ENCODE measurements around the gene ULK4. TPM values are rescaled to one million over a fixed set of nuclear protein-coding genes. Genes with fewer than 3 reads are reported as not detected.
A peak's percentile ranks its signal among the peaks of the same experiment; 100 is the strongest.

Gene ULK4
- polyA plus RNA-seq, 10 donors = 1.2 to 3.7 (median 2.1) TPM

DNA sequence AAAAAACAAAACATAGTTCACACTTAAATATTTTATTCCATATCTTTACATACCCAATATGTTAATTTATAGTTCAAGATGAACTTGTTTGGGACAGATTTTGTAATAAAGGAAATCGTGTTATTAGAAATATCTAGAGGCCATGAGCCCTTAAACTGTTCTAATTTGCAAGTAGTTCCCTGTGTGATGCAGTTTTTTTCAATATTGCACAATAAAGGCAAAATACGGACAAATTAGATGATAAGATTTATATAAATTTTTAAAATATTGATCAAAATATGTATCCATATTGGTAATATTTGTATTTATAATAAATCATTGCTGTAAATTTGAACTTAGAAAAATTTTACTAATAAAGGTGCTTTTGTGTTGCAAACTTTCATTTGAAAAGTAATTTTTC is 738.8 kb downstream of the ULK4 start:
- DNase-seq = no peak

GRCh38 chr3:41222501-41222900 is 739.4 kb downstream of the ULK4 start:
- no peak for DNase-seq

GRCh38 chr3:41222012-41222411 is 739.9 kb downstream of the ULK4 start:
- no peak for DNase-seq

DNA sequence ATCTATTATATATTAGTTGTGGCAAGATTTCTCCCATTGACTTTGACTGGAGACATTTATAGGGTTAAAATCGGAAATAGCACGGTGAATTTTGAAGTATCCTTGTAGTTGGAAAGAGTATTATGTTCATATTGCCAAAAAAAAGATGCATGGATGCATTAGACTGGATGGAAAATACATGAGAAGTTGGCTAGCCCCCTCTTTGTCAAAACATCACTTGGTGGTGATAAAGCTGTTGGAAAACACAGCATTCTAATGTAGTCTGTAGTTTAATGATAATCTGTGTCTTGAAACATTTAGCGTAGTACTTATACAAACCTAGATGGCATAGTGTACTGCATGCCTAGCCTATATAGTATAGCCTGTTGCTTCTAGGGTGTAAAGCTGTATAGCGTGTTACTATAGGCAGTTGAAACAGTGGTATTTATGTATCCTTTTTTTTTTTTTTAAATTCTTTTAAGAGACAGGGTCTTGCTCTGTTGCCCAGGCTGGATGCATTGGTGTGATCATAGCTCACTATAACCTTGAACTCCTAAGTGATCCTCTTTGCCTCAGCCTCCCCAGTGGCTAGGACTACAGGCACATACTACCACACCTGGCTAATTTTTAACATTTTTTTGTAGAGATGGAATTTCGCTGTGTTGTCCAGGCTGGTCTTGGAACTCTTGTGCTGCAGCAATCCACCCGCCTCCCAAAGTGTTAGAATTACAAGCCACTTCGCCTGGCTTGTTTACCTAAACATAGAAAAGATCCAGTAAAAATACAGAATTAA is 740.8 kb downstream of the ULK4 start:
- no peak for DNase-seq

DNA sequence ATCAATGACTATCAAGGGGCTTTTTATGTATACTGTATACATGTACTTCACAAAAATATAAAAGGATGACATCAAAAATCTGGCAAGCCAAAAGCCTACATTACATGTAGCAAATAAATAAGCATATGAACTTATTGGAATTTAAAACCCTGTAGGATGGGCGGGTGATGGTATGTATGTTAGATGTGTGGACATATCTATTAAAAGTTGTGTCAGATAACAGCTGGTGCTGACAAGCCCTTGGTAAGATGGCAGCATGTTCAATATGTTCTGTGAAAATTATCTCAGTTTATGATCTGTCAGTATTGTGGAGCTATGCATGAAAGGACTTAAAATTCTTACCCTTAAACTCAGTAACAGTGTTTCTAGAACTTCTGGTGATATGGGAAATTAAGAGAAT is 742.5 kb downstream of the ULK4 start:
- no peak for DNase-seq

GRCh38 chr3:41216993-41217392 is 744.9 kb downstream of the ULK4 start:
- no peak for DNase-seq

DNA sequence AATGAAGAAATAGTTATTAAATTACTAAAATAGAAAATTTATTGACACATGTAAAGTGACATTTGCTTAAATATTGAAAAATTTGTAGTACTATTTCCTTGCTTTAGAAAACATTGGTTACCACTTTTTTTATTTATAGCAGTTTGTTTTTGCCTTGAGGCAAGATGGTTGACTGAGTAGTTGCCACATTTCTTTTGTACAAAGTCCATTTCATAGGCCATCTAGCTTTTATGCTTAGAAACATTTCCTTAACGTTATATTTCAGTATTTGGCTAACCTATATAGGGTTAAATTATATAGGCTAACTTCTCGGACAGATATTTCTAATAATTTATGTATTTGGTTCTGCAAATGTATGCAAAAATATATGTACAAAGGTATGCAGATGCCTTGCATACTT is 745.5 kb downstream of the ULK4 start:
- no peak for DNase-seq

DNA sequence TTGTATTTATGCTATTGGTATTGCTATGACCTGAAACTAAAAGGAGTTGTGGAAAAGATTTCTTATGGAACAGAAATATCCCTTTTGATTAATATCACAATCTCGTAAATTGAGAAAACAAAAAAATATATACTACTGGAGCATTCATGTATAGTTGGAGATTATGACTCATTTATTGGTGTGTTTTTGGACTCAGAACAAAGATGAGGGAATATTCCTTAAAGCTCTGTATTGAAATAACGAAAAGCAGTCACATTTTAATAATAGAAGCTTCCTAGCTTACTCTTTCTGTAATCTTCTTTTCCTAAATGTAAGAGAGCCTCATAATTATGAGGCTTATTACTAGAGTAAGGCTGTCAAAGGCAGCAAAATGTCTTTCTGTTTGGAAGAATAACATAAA is 748.3 kb downstream of the ULK4 start:
- DNase-seq = no peak

- DNase-seq = no peak
These were observed 749.8 kb downstream of the ULK4 start for GRCh38 chr3:41212088-41212487.

GRCh38 chr3:41210966-41211365 is 750.9 kb downstream of the ULK4 start:
- no peak for DNase-seq

GRCh38 chr3:41209646-41210045 is 752.3 kb downstream of the ULK4 start:
- no peak for DNase-seq

DNA sequence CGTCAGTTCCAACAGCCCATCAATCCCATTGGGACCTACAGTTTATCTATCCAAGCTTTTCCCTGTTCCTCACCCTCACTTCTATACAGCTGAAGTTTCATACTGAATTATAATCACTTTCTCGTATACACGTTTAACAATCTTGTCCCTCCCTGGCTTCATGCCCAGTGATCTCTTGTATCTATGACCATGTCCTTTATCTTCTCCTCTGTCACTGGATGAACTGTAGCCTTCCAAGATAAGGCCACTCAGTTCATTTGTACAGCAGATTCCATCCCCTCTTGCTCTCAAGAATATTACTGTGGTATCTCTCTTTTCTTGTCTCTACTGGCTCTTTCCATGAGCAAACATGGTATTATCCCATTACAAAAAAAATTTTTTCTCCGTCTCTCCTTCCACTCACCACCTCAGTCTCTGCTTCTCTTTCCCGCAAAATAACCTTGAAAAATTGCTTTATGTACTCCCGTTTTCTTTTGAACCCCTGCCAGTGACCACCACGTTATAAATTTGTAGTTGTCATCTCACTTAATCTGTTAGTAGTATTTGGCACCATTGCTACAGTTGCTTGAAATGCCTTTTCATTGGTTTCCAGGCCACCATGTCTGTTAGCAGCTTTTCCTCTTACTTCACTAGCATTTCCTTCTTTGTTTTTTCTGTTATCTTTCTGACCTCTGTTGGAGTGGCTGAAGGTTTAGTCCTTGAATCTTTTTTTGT is 753.2 kb downstream of the ULK4 start:
- DNase-seq = no peak

GRCh38 chr3:41207355-41207754 is 754.5 kb downstream of the ULK4 start:
- DNase-seq = no peak

GRCh38 chr3:41205591-41205990 is 756.3 kb downstream of the ULK4 start:
- no peak for DNase-seq

DNA sequence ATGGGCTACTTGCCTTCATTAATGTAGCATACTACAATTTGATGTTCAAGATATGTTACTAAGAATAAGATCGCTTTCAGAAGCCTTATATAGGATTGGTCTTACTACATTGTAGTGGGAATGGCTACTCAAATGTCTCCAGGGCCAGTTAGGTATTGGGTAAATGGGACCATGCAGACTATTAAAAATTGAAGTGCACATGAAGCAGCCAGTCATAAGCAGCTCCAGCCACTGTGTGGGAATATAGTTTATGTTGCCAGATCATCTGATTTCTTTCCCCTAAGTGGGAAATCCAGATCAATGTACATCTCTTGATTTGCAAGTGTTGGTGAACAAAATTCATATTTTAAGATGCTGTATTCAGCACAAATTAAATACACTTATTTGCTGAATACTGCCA is 757.5 kb downstream of the ULK4 start:
- no peak for DNase-seq

GRCh38 chr3:41202834-41203345 is 759.0 kb downstream of the ULK4 start:
- peak in 1 of 3 donors; percentile 64 for DNase-seq

DNA sequence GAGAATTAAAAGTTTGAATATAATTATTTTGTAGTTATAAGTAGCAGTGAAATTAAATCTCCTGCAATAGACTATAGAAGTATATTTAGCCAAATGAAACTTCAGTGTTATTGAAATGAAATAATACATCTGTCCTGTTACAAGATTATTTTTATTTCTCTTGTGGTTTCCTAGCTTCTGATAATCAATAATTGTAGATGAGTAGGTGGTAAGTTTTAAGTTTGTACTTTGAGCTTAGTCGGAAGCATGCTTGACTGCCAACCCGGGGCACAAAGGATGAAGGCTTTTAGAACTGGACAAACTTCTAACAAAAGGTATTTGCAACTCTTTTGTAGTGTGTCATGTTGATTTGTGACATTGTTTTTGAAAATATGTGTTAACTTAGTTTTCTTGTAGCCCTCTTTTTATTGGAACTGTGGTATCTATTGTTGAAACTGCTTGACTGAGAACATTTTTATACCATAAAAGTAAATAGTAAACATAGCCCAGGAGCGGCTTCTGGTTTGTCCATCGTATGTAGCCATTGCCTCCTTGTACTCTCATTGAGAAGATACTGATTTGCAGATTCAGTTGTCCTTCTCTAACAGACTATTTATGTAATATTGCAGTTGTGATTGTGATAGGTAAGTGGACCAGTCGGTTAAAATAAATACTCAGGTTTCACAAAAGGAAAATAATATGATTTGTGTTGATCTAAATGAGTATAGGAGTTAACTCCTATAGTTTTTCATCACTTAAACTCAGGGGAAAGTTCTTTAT is 759.6 kb downstream of the ULK4 start:
- no peak for DNase-seq

DNA sequence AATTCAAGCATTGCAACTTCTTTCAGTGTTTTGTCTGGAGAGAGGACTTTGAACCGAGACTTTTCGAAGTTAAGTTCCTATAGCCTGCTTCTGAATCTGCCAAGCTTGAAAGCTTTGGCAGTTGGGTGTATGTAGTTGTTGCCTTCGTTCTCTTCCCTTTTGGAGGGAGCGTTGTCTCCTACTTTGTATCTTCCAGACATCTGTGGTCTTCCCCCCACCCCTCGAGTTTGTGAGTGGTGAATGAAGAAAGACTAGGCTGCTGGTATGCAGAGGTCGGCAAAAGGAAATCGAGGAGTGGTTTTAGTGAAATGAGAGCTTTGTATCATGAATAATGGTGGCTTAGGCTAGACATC is 761.3 kb downstream of the ULK4 start:
- DNase-seq = peak; percentile 46 to 74 (median 51)

DNA sequence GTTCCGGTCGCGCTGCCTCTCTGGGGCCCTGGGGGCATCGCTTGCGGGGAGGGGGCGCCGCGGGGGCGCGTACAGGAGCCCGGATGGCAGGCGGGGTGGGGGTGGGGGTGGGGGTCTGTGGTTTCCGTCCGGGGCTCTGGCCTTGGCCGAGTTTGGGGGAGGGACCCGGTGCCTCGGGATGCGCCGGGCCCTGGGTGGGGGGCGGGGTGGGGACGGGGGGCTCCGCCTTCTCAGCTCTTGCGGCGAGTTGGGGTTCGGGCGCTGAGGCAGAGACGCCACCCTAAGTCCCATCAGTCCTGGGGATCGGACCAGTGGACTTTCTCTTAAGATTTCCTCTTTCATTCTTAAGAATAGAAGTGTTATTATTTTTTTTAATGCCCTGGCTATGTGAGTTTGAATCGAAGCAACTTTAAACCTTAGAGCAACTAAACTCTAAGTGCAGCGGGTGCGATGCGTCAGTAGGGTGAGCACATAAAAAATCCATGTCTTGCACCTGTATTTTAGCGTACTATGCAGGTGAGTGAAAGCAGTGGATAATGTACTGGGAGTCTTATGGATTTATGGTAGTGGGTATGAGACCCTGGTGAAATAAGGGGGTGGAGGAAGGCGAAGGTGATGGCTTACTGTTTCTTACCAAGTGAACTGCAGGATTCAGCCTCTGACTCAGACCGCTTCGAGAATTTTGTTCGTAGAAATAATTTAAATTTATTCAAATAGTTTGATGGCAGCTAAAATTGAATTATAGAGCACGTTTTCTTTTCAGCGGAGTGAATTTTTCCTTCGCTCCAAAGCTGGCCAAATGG is 761.8 kb downstream of the ULK4 start:
- DNase-seq = peak in 2 of 3 donors; percentile 46 to 73

DNA sequence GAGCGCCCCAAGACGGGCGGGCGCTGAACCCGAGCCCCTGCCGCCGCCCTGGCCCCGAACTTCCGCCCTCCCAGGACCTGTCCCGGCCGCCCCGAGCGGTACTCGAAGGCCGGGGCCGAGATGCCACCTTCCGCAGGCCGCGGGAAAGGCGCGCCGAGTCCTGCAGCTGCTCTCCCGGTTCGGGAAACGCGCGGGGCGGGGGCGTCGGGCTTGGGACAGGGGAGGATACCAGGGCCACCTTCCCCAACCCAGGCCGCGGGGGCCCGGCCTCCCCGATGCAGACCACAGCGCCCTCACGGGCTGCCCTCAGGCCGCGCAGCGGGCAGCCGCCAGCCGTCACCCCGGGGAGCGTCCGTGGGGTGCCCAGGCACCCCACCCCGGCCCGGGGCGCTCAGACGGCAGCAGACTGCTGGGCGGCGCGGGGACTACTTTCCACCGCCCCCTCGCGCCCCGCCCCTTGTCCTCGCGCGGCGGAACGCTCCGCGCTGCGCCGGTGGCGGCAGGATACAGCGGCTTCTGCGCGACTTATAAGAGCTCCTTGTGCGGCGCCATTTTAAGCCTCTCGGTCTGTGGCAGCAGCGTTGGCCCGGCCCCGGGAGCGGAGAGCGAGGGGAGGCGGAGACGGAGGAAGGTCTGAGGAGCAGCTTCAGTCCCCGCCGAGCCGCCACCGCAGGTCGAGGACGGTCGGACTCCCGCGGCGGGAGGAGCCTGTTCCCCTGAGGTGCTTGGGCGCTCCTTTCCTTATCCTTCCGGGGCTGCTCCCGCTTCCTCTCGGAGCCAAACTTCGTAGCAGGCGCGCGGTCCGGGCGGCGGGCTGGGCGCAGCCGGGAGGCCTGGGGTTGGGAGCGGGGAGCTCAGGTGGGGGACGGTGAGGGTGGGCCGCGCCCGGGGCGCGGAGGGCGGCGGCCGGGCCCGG is 762.7 kb downstream of the ULK4 start, which contains the start of gene CTNNB1:
Gene CTNNB1, plus strand, starts transcription at position 556 of the 916 bp plus-strand sequence. CDS start 24,564 bp downstream, outside the sequence.
- peak; percentile 96 to 98 (median 97) for DNase-seq
